ENCODE measurements around the gene EBF4.

EBF4 gene

GRCh38 chr20:2654831-2655230 lies 37.7 kb upstream of the EBF4 start:
- DNase-seq (ENCODE audit: extremely low read depth, low read depth), result no peak
- no peak for TF ChIP-seq CTCF (IDR thresholded peaks at IDR 0.05; ENCODE audit: low read depth, low read length)

- no peak for TF ChIP-seq CTCF (IDR thresholded peaks at IDR 0.05; ENCODE audit: low read depth, low read length)
- DNase-seq (ENCODE audit: extremely low read depth, low read depth), result no peak
Observed at GRCh38 chr20:2655331-2656116, 37.1 kb upstream of the EBF4 start.

GRCh38 chr20:2656471-2657117 lies 36.0 kb upstream of the EBF4 start:
- no peak for DNase-seq (ENCODE audit: extremely low read depth, low read depth)
- no peak for TF ChIP-seq CTCF (IDR thresholded peaks at IDR 0.05; ENCODE audit: low read depth, low read length)

- TF ChIP-seq CTCF (IDR thresholded peaks at IDR 0.05; ENCODE audit: low read depth, low read length), result no peak
- no peak for DNase-seq (ENCODE audit: extremely low read depth, low read depth)
Observed at GRCh38 chr20:2657241-2657640, 35.3 kb upstream of the EBF4 start.

- no peak for TF ChIP-seq CTCF (IDR thresholded peaks at IDR 0.05; ENCODE audit: low read depth, low read length)
- DNase-seq (ENCODE audit: extremely low read depth, low read depth), result no peak
Observed at GRCh38 chr20:2657674-2658073, 34.9 kb upstream of the EBF4 start.

GRCh38 chr20:2658414-2659354 lies 33.9 kb upstream of the EBF4 start:
- DNase-seq (ENCODE audit: extremely low read depth, low read depth), result no peak
- TF ChIP-seq CTCF (IDR thresholded peaks at IDR 0.05; ENCODE audit: low read depth, low read length), result no peak
